HepG2 (cell line): ENCODE data around the gene FGF9. TPM values are rescaled to one million over a fixed set of nuclear protein-coding genes. Genes with fewer than 3 reads are reported as not detected.

ENCODE experiments used
- AKNA ChIP-seq: sonication (generic); formaldehyde crosslinking; IDR thresholded peaks from 2 replicates; pipeline ENCODE4 v1.4.0; 2020; ENCODE audit warnings: missing genetic modification reagents, borderline replicate concordance
- HNRNPH1 ChIP-seq: fragments of 200-400 bp; formaldehyde crosslinking; optimal IDR thresholded peaks from 2 replicates; pipeline ENCODE3; 2017; ENCODE audit warnings: mild to moderate bottlenecking, low read depth, low read length
- KLF12 ChIP-seq: sonication (generic); formaldehyde crosslinking; IDR thresholded peaks from 2 replicates; pipeline ENCODE4 v1.4.0; 2020; ENCODE audit warnings: missing genetic modification reagents, borderline replicate concordance
- KLF15 ChIP-seq: sonication (generic); formaldehyde crosslinking; IDR thresholded peaks from 2 replicates; pipeline ENCODE4 v1.8.1; 2023; ENCODE audit warnings: borderline replicate concordance, mild to moderate bottlenecking, inconsistent platforms, missing genetic modification reagents, mixed read lengths
- MLLT10 ChIP-seq: sonication (generic); formaldehyde crosslinking; IDR thresholded peaks from 2 replicates; pipeline ENCODE4 v1.4.0; 2020; ENCODE audit warnings: missing genetic modification reagents
- SMC3 ChIP-seq: IDR thresholded peaks from 2 replicates; pipeline ENCODE4 v1.6.1; 2011; ENCODE audit warnings: low read length, improper control_type of control experiment
- UBTF ChIP-seq: sonication (generic); formaldehyde crosslinking; IDR thresholded peaks from 2 replicates; pipeline ENCODE4 v1.4.0; 2020; ENCODE audit warnings: mild to moderate bottlenecking, missing genetic modification reagents
- ZBTB7B ChIP-seq: sonication (generic); formaldehyde crosslinking; IDR thresholded peaks from 2 replicates; pipeline ENCODE4 v1.4.0; 2020; ENCODE audit warnings: missing genetic modification reagents
- ZNF142 ChIP-seq: sonication (generic); formaldehyde crosslinking; IDR thresholded peaks from 2 replicates; pipeline ENCODE4 v1.4.0; 2020; ENCODE audit warnings: missing genetic modification reagents
- ZNF275 ChIP-seq: sonication (generic); formaldehyde crosslinking; IDR thresholded peaks from 2 replicates; pipeline ENCODE4 v1.8.0; 2022; ENCODE audit warnings: missing genetic modification reagents, mild to moderate bottlenecking, inconsistent platforms, borderline replicate concordance
- ZNF382 ChIP-seq: sonication (generic); formaldehyde crosslinking; IDR thresholded peaks from 2 replicates; pipeline ENCODE4 v1.5.0; 2020; ENCODE audit warnings: missing genetic modification reagents, mild to moderate bottlenecking, borderline replicate concordance
- ZNF883 ChIP-seq: sonication (generic); formaldehyde crosslinking; IDR thresholded peaks from 2 replicates; pipeline ENCODE4 v1.5.1; 2020; ENCODE audit warnings: mild to moderate bottlenecking, missing genetic modification reagents; ENCODE audit errors: not compliant biosample characterization
- polyA plus RNA-seq, 8 experiments: library from polyadenylated mRNA; depleted of rRNA in 3 of 8; stranded (reverse) in 7 of 8; unstranded in 1 of 8; fragments of >200 nt; fragmentation: Illumina TruSeq in 4 of 8; extraction: Trizol in 4 of 8; gene quantifications; 2 replicates each; pipeline versions ENCODE4 v1.2.1 to v1.2.3, GENCODE V29; 2011 to 2016; ENCODE audit warnings: low read depth in 4 of 8, missing spikeins in 1 of 8, mixed read lengths in 1 of 8; ENCODE audit not compliant: insufficient read depth in 1 of 8
- total RNA-seq, 5 experiments: library from RNA; depleted of rRNA; stranded (reverse); fragments of >200 nt; fragmentation: Illumina TruSeq; extraction: Trizol; gene quantifications; 2 replicates each; pipeline ENCODE4 v1.2.3, GENCODE V29; 2016; ENCODE audit warnings: low read depth in 1 of 5

FGF9 gene
- total and polyA plus RNA-seq, 2 of the 13 experiments (the other 11 are each of a cell fraction or from before 2014, with no cell fraction given): not detected

GRCh38 chr13:21670883-21671619 lies at the start of gene FGF9 (continued):
- no peak for TF ChIP-seq AKNA (CRISPR knock-in tag)
- no peak for TF ChIP-seq ZNF275
- TF ChIP-seq ZNF382: no peak
- no peak for TF ChIP-seq ZNF142 (CRISPR knock-in tag)
- TF ChIP-seq ZNF883 (CRISPR knock-in tag): no peak
- no peak for TF ChIP-seq KLF15 (CRISPR knock-in tag)
- no peak for TF ChIP-seq KLF12 (CRISPR knock-in tag)
- no peak for TF ChIP-seq MLLT10 (CRISPR knock-in tag)
- no peak for TF ChIP-seq SMC3
- TF ChIP-seq HNRNPH1: no peak
- peak; percentile 48; the same call in 1 of the 2 replicates for TF ChIP-seq UBTF
- no peak for TF ChIP-seq ZBTB7B (CRISPR knock-in tag)
